ENCODE data around the gene PRICKLE2.

GRCh38 chr3:64070704-64071103 lies 154.6 kb downstream of the PRICKLE2 start:
- TF ChIP-seq TAF1 (conservative IDR thresholded peaks at IDR 0.05), result no peak
- TF ChIP-seq, protein P1, sequence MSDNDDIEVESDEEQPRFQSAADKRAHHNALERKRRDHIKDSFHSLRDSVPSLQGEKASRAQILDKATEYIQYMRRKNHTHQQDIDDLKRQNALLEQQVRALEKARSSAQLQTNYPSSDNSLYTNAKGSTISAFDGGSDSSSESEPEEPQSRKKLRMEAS (IDR thresholded peaks at IDR 0.05), result no peak
- TF ChIP-seq, protein P2, sequence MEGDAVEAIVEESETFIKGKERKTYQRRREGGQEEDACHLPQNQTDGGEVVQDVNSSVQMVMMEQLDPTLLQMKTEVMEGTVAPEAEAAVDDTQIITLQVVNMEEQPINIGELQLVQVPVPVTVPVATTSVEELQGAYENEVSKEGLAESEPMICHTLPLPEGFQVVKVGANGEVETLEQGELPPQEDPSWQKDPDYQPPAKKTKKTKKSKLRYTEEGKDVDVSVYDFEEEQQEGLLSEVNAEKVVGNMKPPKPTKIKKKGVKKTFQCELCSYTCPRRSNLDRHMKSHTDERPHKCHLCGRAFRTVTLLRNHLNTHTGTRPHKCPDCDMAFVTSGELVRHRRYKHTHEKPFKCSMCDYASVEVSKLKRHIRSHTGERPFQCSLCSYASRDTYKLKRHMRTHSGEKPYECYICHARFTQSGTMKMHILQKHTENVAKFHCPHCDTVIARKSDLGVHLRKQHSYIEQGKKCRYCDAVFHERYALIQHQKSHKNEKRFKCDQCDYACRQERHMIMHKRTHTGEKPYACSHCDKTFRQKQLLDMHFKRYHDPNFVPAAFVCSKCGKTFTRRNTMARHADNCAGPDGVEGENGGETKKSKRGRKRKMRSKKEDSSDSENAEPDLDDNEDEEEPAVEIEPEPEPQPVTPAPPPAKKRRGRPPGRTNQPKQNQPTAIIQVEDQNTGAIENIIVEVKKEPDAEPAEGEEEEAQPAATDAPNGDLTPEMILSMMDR (IDR thresholded peaks at IDR 0.05; ENCODE audit: low read depth, low read length, missing input control), result no peak
- TF ChIP-seq, protein P3, sequence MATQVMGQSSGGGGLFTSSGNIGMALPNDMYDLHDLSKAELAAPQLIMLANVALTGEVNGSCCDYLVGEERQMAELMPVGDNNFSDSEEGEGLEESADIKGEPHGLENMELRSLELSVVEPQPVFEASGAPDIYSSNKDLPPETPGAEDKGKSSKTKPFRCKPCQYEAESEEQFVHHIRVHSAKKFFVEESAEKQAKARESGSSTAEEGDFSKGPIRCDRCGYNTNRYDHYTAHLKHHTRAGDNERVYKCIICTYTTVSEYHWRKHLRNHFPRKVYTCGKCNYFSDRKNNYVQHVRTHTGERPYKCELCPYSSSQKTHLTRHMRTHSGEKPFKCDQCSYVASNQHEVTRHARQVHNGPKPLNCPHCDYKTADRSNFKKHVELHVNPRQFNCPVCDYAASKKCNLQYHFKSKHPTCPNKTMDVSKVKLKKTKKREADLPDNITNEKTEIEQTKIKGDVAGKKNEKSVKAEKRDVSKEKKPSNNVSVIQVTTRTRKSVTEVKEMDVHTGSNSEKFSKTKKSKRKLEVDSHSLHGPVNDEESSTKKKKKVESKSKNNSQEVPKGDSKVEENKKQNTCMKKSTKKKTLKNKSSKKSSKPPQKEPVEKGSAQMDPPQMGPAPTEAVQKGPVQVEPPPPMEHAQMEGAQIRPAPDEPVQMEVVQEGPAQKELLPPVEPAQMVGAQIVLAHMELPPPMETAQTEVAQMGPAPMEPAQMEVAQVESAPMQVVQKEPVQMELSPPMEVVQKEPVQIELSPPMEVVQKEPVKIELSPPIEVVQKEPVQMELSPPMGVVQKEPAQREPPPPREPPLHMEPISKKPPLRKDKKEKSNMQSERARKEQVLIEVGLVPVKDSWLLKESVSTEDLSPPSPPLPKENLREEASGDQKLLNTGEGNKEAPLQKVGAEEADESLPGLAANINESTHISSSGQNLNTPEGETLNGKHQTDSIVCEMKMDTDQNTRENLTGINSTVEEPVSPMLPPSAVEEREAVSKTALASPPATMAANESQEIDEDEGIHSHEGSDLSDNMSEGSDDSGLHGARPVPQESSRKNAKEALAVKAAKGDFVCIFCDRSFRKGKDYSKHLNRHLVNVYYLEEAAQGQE (IDR thresholded peaks at IDR 0.05), result no peak

Measured in liver (tissue), 3 donors.